Caco-2 (cell line): ENCODE results near the gene PHF23. TPM values are rescaled to one million over a fixed set of nuclear protein-coding genes. Genes with fewer than 3 reads are reported as not detected.

Experiments used
- BruUV-seq: library from RNA; stranded (reverse); fragments of 400-500 nt; replicated peaks from 2 replicates; lab custom pipeline; 2021; lab: Mats Ljungman, UMichigan
- CTCF ChIA-PET: fragments of 300-600 bp; sonication (Branson Sonifier 250); formaldehyde crosslinking; loops from one replicate; lab custom pipeline; 2022; ENCODE audit warnings: antibody characterized with exemption; lab: Charles Lee
- POLR2A ChIA-PET: fragments of 300-600 bp; sonication (Branson Sonifier 250); formaldehyde crosslinking; loops from one replicate; lab custom pipeline; 2022; ENCODE audit warnings: antibody characterized with exemption; lab: Charles Lee
- DNase-seq, 2 experiments: peaks; one replicate each; pipeline versions ENCODE4 v3.0.0 to v3.0.0-alpha.2; 2020 to 2022
- H3K27me3 ChIP-seq: replicated peaks from 2 replicates; pipeline ENCODE4 v1.6.0; 2011; ENCODE audit warnings: low read length; ENCODE audit not compliant: control insufficient read depth, insufficient read depth
- H3K36me3 ChIP-seq: 2 replicates; pipeline ENCODE4 v1.5.1; 2011; ENCODE audit warnings: low read length; ENCODE audit not compliant: control insufficient read depth, insufficient read depth
- H3K4me1 ChIP-seq: fragments of 250-450 bp; sonication (Bioruptor Pico); 2 replicates; pipeline ENCODE4 v1.5.1; 2020; ENCODE audit warnings: mild to moderate bottlenecking
- H3K4me3 ChIP-seq: 2 replicates; pipeline ENCODE4 v1.5.1; 2011; ENCODE audit warnings: low read depth, mild to moderate bottlenecking, control low read depth, low read length
- H3K9me3 ChIP-seq: fragments of 250-450 bp; sonication (Bioruptor Pico); 2 replicates; pipeline ENCODE4 v1.5.1; 2020; ENCODE audit warnings: mild to moderate bottlenecking, moderate library complexity
- H3K27ac Mint-ChIP-seq: one replicate; pipeline ENCODE4 v1.8.0; 2022; ENCODE audit warnings: mixed read lengths; ENCODE audit not compliant: unreplicated experiment
- H3K27me3 Mint-ChIP-seq: one replicate; pipeline ENCODE4 v1.8.0; 2022; ENCODE audit warnings: mixed read lengths; ENCODE audit not compliant: insufficient read depth, unreplicated experiment
- H3K36me3 Mint-ChIP-seq: one replicate; pipeline ENCODE4 v1.8.0; 2022; ENCODE audit warnings: mild to moderate bottlenecking, mixed read lengths; ENCODE audit not compliant: insufficient read depth, unreplicated experiment
- H3K4me1 Mint-ChIP-seq: one replicate; pipeline ENCODE4 v1.8.0; 2022; ENCODE audit warnings: low read depth, mixed read lengths; ENCODE audit not compliant: unreplicated experiment
- H3K4me3 Mint-ChIP-seq: one replicate; pipeline ENCODE4 v1.8.0; 2022; ENCODE audit warnings: mild to moderate bottlenecking, moderate library complexity, mixed read lengths; ENCODE audit not compliant: unreplicated experiment
- H3K9me3 Mint-ChIP-seq: one replicate; pipeline ENCODE4 v1.8.0; 2022; ENCODE audit warnings: mixed read lengths; ENCODE audit not compliant: unreplicated experiment
- intact Hi-C: fragments of 100-400 bp; cut with micrococcal nuclease; formaldehyde crosslinking; loops from one replicate; pipeline ENCODE4 v1.10.0; 2022; ENCODE audit not compliant: unreplicated experiment
- total RNA-seq: library from RNA; stranded (reverse); gene quantifications from 2 replicates; pipeline ENCODE4 v1.2.3, GENCODE V29; 2022
- TF ChIP-seq, protein P1 (sequence below), 2 experiments: fragments of 200-600 bp in 1 of 2; IDR thresholded peaks; 1 replicate in 1 of 2; 2 replicates in 1 of 2; pipeline versions ENCODE4 v1.5.1 to v1.8.0; 2011 to 2022; ENCODE audit warnings: antibody characterized with exemption in 1 of 2, control low read depth in 1 of 2, inconsistent platforms in 1 of 2, low read depth in 1 of 2, low read length in 1 of 2, mild to moderate bottlenecking in 1 of 2, moderate library complexity in 1 of 2; ENCODE audit not compliant: insufficient read depth in 1 of 2, severe bottlenecking in 1 of 2, unreplicated experiment in 1 of 2

The PHF23 gene
- total RNA-seq, 1 experiment from 2014 or later, result 20.5 TPM

DNA sequence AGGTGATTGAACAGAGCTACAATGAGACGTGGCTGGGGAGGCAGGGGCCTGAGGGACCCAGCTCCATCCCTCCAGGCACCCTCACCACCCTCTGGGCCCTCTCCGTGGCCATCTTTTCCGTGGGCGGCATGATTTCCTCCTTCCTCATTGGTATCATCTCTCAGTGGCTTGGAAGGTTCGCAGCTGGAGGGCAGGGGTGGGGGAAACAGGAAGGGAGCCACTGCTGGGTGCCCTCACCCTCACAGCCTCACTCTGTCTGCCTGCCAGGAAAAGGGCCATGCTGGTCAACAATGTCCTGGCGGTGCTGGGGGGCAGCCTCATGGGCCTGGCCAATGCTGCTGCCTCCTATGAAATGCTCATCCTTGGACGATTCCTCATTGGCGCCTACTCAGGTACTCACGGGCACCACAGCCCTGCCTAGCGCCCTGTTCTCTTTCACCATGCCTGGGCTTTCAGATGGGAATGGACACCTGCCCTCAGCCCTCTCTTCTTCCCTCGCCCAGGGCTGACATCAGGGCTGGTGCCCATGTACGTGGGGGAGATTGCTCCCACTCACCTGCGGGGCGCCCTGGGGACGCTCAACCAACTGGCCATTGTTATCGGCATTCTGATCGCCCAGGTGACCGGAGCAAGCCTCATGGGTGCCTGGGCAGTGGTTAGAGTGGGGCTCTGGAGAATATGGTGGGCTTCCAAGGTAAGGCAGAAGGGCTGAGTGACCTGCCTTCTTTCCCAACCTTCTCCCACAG, 44.4 kb upstream of the PHF23 start:
- intact Hi-C loops, result no loop called here
- Mint-ChIP-seq H3K4me3 (no peak overlapping the region), H3K9me3 (no peaks in the 10 kb centered on the region), H3K4me1 (peaks cover 8% of the 10 kb centered on the region), H3K27ac (no peak overlapping the region), H3K36me3 (peaks cover 5% of the 10 kb centered on the region), H3K27me3 (no peaks in the 10 kb centered on the region)
- no peak for DNase-seq
- ChIA-PET CTCF (interaction anchor here (1.1 kb wide), 1 partner anchor 13 kb away, joined by 3 read pairs; no protein-coding TSS in a partner anchor), POLR2A (interaction anchor here (0.6 kb wide), 1 partner anchor 30 kb away, joined by 3 read pairs; no protein-coding TSS in a partner anchor)
- H3K27me3 ChIP-seq, result no peaks in the 10 kb centered on the region
- H3K4me1 ChIP-seq, result peaks cover 3% of the 10 kb centered on the region; the same call in 1 of the 2 replicates
- no peak overlapping the region for H3K4me3 ChIP-seq
- TF ChIP-seq, protein P1, sequence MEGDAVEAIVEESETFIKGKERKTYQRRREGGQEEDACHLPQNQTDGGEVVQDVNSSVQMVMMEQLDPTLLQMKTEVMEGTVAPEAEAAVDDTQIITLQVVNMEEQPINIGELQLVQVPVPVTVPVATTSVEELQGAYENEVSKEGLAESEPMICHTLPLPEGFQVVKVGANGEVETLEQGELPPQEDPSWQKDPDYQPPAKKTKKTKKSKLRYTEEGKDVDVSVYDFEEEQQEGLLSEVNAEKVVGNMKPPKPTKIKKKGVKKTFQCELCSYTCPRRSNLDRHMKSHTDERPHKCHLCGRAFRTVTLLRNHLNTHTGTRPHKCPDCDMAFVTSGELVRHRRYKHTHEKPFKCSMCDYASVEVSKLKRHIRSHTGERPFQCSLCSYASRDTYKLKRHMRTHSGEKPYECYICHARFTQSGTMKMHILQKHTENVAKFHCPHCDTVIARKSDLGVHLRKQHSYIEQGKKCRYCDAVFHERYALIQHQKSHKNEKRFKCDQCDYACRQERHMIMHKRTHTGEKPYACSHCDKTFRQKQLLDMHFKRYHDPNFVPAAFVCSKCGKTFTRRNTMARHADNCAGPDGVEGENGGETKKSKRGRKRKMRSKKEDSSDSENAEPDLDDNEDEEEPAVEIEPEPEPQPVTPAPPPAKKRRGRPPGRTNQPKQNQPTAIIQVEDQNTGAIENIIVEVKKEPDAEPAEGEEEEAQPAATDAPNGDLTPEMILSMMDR (IDR thresholded peaks at IDR 0.05; ENCODE audit: insufficient read depth in 1 of 2, low read depth in 1 of 2, low read length in 1 of 2, severe bottlenecking in 1 of 2, unreplicated experiment in 1 of 2), result no peak
- no peaks in the 10 kb centered on the region for H3K36me3 ChIP-seq
- no TSS peak for BruUV-seq
- no peaks in the 10 kb centered on the region for H3K9me3 ChIP-seq

DNA sequence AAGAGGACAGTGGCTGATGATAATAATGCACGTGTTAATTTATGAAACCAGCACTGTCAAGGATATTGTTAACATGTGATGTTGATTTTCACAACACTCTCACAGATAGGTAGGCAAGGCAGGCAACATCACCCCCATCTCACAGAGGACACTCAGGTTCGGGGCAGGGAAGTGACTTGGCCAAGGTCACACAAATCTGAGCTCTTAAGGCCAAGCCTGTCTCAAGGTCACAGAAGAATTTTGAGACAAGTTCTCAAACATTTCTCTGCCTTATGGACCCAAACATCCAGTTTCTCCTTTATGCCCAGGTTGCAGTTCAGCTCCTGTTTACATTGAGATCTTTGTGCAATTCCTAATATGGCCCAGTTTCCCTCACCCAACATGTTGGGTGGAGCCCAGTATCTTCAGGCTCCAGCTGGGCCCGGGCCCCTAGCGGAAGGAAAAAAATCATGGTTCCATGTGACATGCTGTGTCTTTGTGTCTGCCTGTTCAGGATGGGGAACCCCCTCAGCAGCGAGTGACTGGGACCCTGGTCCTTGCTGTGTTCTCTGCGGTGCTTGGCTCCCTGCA, 43.6 kb upstream of the PHF23 start:
- no peak overlapping the region for H3K4me3 Mint-ChIP-seq
- Histone ChIP-seq H3K27me3 (no peaks in the 10 kb centered on the region), H3K36me3 (no peaks in the 10 kb centered on the region), H3K4me3 (no peak overlapping the region), H3K9me3 (no peaks in the 10 kb centered on the region), H3K4me1 (peaks cover 3% of the 10 kb centered on the region; the same call in 1 of the 2 replicates)
- no peaks in the 10 kb centered on the region for H3K9me3 Mint-ChIP-seq
- CTCF ChIA-PET, result interaction anchor here (1.1 kb wide), 1 partner anchor 14 kb away, joined by 3 read pairs; no protein-coding TSS in a partner anchor
- no TSS peak for BruUV-seq
- POLR2A ChIA-PET, result interaction anchor here (0.6 kb wide), 1 partner anchor 31 kb away, joined by 3 read pairs; no protein-coding TSS in a partner anchor
- TF ChIP-seq, protein P1 (IDR thresholded peaks at IDR 0.05; ENCODE audit: insufficient read depth in 1 of 2, low read depth in 1 of 2, low read length in 1 of 2, severe bottlenecking in 1 of 2, unreplicated experiment in 1 of 2), result no peak
- H3K4me1 Mint-ChIP-seq, result peaks cover 8% of the 10 kb centered on the region
- intact Hi-C loops, result no loop called here
- no peak overlapping the region for H3K27ac Mint-ChIP-seq
- DNase-seq, result no peak
- H3K27me3 Mint-ChIP-seq, result no peaks in the 10 kb centered on the region
- peaks cover 5% of the 10 kb centered on the region for H3K36me3 Mint-ChIP-seq

DNA sequence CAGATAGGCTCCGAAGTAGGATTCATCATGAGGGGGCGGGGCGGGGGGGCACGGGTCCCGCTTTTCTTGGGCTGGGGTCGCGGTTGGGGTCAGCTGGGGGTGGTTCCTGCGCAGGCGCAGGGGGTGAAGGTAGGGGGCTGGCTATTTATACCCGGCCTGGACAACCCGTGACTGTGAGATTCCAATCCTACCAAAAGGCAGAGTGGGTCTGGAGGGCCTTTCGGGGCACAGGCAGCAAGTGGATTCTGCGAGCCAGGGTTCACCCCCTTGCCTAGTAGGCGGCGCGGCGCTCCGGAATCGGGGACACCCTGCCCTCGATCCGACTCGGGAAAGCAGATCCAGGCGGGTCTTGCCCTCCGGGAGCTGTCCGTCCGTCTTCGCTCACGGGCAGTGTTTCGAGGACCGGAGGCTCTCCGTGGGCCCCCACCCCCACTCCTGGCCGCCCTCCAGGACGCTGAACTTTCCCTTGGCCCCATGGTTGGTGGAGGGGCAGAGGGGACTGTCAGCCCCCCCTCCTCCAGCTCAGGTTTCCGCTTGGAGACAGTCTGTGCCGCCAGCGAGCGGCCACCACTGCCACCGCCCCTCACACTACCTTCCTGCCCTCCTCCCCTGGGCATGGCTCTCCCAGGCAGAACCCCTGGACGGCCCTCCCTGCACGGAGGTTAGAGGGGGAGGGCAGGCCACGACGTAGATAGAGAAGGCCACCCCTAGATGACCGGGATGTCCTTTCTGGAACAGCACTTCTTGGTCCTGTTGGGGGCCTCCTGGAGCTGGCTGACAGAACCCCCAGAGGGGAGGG, 42.9 kb upstream of the PHF23 start:
- H3K36me3 ChIP-seq, result no peaks in the 10 kb centered on the region
- TF ChIP-seq, protein P1 (IDR thresholded peaks at IDR 0.05; ENCODE audit: insufficient read depth in 1 of 2, low read depth in 1 of 2, low read length in 1 of 2, severe bottlenecking in 1 of 2, unreplicated experiment in 1 of 2), result no peak
- peaks cover 8% of the 10 kb centered on the region for H3K4me1 Mint-ChIP-seq
- peak overlapping the region; percentile 85 for H3K4me3 Mint-ChIP-seq
- BruUV-seq, result TSS peak; percentile 35
- H3K9me3 Mint-ChIP-seq, result no peaks in the 10 kb centered on the region
- ChIA-PET POLR2A (interaction anchor here (1.5 kb wide), 1 partner anchor 122 kb away, joined by 3 read pairs; the partner anchor contains the start of gene TMEM256), CTCF (interaction anchor here (0.8 to 1.4 kb wide), 2 partner anchors 12 to 21 kb away, joined by 4 to 6 read pairs; no protein-coding TSS in a partner anchor)
- H3K27me3 ChIP-seq, result no peaks in the 10 kb centered on the region
- no peaks in the 10 kb centered on the region for H3K9me3 ChIP-seq
- no peaks in the 10 kb centered on the region for H3K27me3 Mint-ChIP-seq
- peaks cover 3% of the 10 kb centered on the region; the same call in 1 of the 2 replicates for H3K4me1 ChIP-seq
- H3K36me3 Mint-ChIP-seq, result peaks cover 5% of the 10 kb centered on the region
- intact Hi-C loops, result loop anchor here (1.0 kb wide), 1 partner anchor 12 kb away; the partner anchor contains the start of gene YBX2
- H3K4me3 ChIP-seq, result peak overlapping the region; percentile 54
- peak overlapping the region; percentile 85 for H3K27ac Mint-ChIP-seq
- DNase-seq, result no peak
